Measurements from ENCODE around the gene PRDX6. TPM values are rescaled to one million over a fixed set of nuclear protein-coding genes. Genes with fewer than 3 reads are reported as not detected.

PRDX6 gene
- total and polyA plus RNA-seq, 2 donors (not counting 3 experiments of a cell fraction or from before 2014, with no cell fraction given), result 145 to 288 TPM

- no TSS peak for BruUV-seq (replicated peaks)
- Histone ChIP-seq H3K4me3 (replicated peaks in 1 of 3; ENCODE audit: insufficient read depth in 1 of 3, low read depth in 1 of 3, low read length in 3 of 3) (no peak overlapping the region), H3K27ac (ENCODE audit: insufficient read depth, low read depth, low read length) (no peak overlapping the region), H3K36me3 (ENCODE audit: control insufficient read depth in 2 of 2, extremely low read depth in 1 of 2, insufficient read depth in 2 of 2, low read length in 2 of 2) (no peaks in the 10 kb centered on the region), H3K79me2 (ENCODE audit: control insufficient read depth, insufficient read depth, low read length) (no peaks in the 10 kb centered on the region), H3K4me2 (ENCODE audit: insufficient read depth, low read length) (no peak overlapping the region), H4K20me1 (replicated peaks; ENCODE audit: control insufficient read depth, extremely low read depth, insufficient read depth, low read length) (no peaks in the 10 kb centered on the region), H3K9me3 (replicated peaks; ENCODE audit: control insufficient read depth, insufficient read depth, low read length) (no peaks in the 10 kb centered on the region), H2AFZ (ENCODE audit: low read depth, low read length) (no peak overlapping the region), H3K9me1 (replicated peaks; ENCODE audit: control insufficient read depth, extremely low read depth, insufficient read depth, low read length) (no peaks in the 10 kb centered on the region), H3K4me1 (ENCODE audit: control insufficient read depth, extremely low read depth, insufficient read depth, low read length) (no peaks in the 10 kb centered on the region), H3K27me3 (ENCODE audit: control insufficient read depth in 2 of 2, insufficient read depth in 2 of 2, low read length in 2 of 2) (no peaks in the 10 kb centered on the region), H3K9ac (replicated peaks; ENCODE audit: extremely low read depth, insufficient read depth, low read length) (no peak overlapping the region)
- TF ChIP-seq MYC (IDR thresholded peaks at IDR 0.05; ENCODE audit: low read depth, low read length), result no peak
- TF ChIP-seq EZH2 (IDR thresholded peaks at IDR 0.05; ENCODE audit: borderline replicate concordance, low read depth, low read length, severe bottlenecking), result no peak
- TF ChIP-seq JUN (IDR thresholded peaks at IDR 0.05; ENCODE audit: borderline replicate concordance, insufficient read depth, insufficient read length, low read depth), result no peak
- TF ChIP-seq MAX (IDR thresholded peaks at IDR 0.05; ENCODE audit: insufficient read depth, insufficient read length), result no peak
- no peak for TF ChIP-seq CTCF (IDR thresholded peaks at IDR 0.05; ENCODE audit: extremely low read depth in 1 of 2, insufficient read depth in 1 of 2, low read depth in 1 of 2, low read length in 2 of 2)
- no peak for TF ChIP-seq POLR2AphosphoS5 (IDR thresholded peaks at IDR 0.05; ENCODE audit: insufficient read depth, low read depth, low read length)
- TF ChIP-seq POLR2A (IDR thresholded peaks at IDR 0.05; ENCODE audit: low read depth, low read length), result no peak
- ChIA-PET CTCF (no interaction called here), POLR2A (no interaction called here)
- FAIRE-seq (no peak), DNase-seq (ENCODE audit: low read depth, low spot score) (no peak)
- intact Hi-C loops (cut with micrococcal nuclease) (no loop called here), dilution Hi-C loops (cut with MboI; ENCODE audit: extremely low pct_ligation_motif_present, low sequenced_read_pairs) (no loop called here)
Observed at GRCh38 chr1:173444757-173445156, 32.4 kb upstream of the PRDX6 start.
